Pancreas (tissue), 10 donors: ENCODE results near the gene CHRNA5. TPM values are rescaled to one million over a fixed set of nuclear protein-coding genes. Genes with fewer than 3 reads are reported as not detected.
"Not testable (repeated sequence)": the region's sequence is repeated elsewhere in the genome, so short reads cannot be mapped to it uniquely, and the experiment has no call there.

Experiments used
- ATAC-seq, 4 donors: fragments of 200-7000 bp; cut with Tn5 transposase; one replicate each; pipeline versions ENCODE4 v1.8.0 to v1.9.1; 2020; ENCODE audit warnings: mild to moderate bottlenecking in 4 of 4, moderate library complexity in 4 of 4
- DNase-seq, 6 donors: peaks; one replicate each; pipeline ENCODE4 v3.0.0-alpha.2; 2020
- FAIRE-seq: peaks from 2 replicates; lab custom pipeline; 2012; peaks lifted over from hg19 to GRCh38; lab: Jason Lieb, UNC
- H3K27ac ChIP-seq, 4 donors: fragments of 200-600 bp; sonication (generic); 1 replicate in 3 of 4; 2 replicates in 1 of 4; pipeline versions ENCODE4 v1.5.0 to v1.8.0; 2020
- H3K27me3 ChIP-seq, 4 donors: fragments of 200-600 bp; one replicate each; pipeline ENCODE4 v1.8.0; 2021
- H3K36me3 ChIP-seq, 3 donors: fragments of 200-600 bp; sonication (generic) in 1 of 3; one replicate each; pipeline versions ENCODE4 v1.5.0 to v1.8.0; 2020 to 2021
- H3K4me1 ChIP-seq, 3 donors: fragments of 200-600 bp; one replicate each; pipeline ENCODE4 v1.8.0; 2021
- H3K4me3 ChIP-seq, 4 donors: fragments of 200-600 bp; sonication (generic) in 2 of 4; one replicate each; pipeline versions ENCODE4 v1.5.0 to v1.8.0; 2020 to 2021
- H3K9me3 ChIP-seq, 4 donors: fragments of 200-600 bp; one replicate each; pipeline ENCODE4 v1.8.0; 2021
- CTCF ChIP-seq, 4 donors: fragments of 200-600 bp; sonication (generic) in 3 of 4; IDR thresholded peaks; one replicate each; pipeline versions ENCODE4 v1.5.0 to v1.8.0; 2021; ENCODE audit warnings: antibody characterized with exemption in 4 of 4
- WGBS, 2 donors: extraction: QIAGEN DNeasy Blood & Tissue Kit; methylation state at CpG; one replicate each; pipeline ENCODE4 v1.1.7; 2013; 5-methylcytosine and 5-hydroxymethylcytosine counted together
- intact Hi-C, 3 donors: fragments of 100-400 bp; cut with DNase I; formaldehyde crosslinking; loops; one replicate each; pipeline versions ENCODE4 v1.11.1 to v1.14.2; 2022
- polyA plus RNA-seq, 2 donors: library from polyadenylated mRNA; stranded (reverse); fragments of 200-250 nt; gene quantifications; one replicate each; pipeline ENCODE4 v1.2.3, GENCODE V29; 2013
- total RNA-seq, 6 donors: library from RNA; stranded (reverse); fragmentation: NEBNext Ultra II Directional in 4 of 6; extraction: Animal tissue kit (Norgen Biotek cat#: 25700) in 4 of 6; gene quantifications; one replicate each; pipeline versions ENCODE4 v1.2.1 to v1.2.4, GENCODE V29; 2021 to 2023
- donor health status: healthy with polysubstance abuse.
- donor health status: DM: no; HTN: no; CAD: no; lungs with moderate emphysema.
- donor health status: DM: no; HTN: no; CAD: no.
- donor health status: control.
- donor health status: control.
- donor health status: Bipolar disorder and iron deficiency.
- donor health status: DM: yes; HTN: yes; CAD: no.
- donor health status: DM: no; HTN: no; CAD: no.
- donor health status: DM: no; HTN: no; CAD: no.
- donor health status: DM: yes; HTN: yes; CAD: no.

The CHRNA5 gene
- total and polyA plus RNA-seq, 8 donors: 0.80 to 2.9 (median 1.8) TPM

DNA sequence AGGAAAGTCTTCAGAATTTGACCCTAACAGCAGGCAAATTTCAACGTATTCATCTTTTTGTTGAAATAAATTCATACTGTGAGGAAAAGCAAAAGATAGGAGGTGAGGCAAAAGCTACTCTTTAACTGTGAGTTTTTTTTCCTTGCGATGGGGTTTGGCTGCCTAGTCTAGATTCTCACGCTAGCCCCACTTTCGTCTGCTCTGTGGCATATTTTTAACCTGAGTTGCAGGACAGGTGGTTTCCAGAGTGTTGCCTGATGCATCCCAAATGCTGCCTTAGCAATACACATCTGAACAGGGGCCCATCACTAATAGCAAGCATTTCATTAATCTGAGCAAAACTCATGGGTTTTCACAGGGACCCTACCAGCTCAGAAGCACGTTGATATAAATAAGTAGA is 13.4 kb upstream of the CHRNA5 start:
- intact Hi-C loops: no loop called here

DNA sequence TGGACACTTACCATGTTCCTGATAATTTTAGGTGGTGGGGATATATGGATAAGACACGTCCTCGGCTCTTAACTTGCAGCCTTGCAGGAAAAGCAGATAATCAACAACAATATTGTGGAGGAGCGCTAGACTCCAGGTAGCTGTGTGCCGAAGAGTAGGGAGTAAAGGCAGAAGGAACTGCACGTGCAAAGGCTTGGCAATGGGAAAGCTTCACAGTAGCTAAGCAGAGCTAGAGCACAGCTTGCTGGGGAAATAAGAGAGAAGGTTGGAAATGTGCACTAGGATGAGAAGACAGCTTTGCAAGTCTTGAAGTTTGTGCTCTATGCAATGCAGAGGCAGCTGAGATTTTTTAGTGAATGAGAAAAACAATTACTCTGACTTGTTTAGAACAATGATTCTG is 12.7 kb upstream of the CHRNA5 start:
- no peaks in the 10 kb centered on the region for H3K9me3 ChIP-seq
- H3K4me3 ChIP-seq: no peak overlapping the region
- H3K27ac ChIP-seq: no peak overlapping the region
- WGBS, 2 donors: 32 to 56% methylated on average over 5 of the region's 5 CpGs
- no peak for TF ChIP-seq CTCF (IDR thresholded peaks at IDR 0.05)
- ATAC-seq (no peak), DNase-seq (no peak), FAIRE-seq (no peak)
- intact Hi-C loops: no loop called here
- H3K27me3 ChIP-seq: no peaks in the 10 kb centered on the region
- peaks cover 0 to 26% (median 17%) of the 10 kb centered on the region in 3 donors for H3K36me3 ChIP-seq
- H3K4me1 ChIP-seq: no peaks in the 10 kb centered on the region

More for the DNA sequence above, 13.4 kb upstream of the CHRNA5 start:
- H3K4me3 ChIP-seq: no peak overlapping the region
- no peak for FAIRE-seq
- H3K27ac ChIP-seq: no peak overlapping the region
- no peaks in the 10 kb centered on the region for H3K4me1 ChIP-seq
- DNase-seq: no peak
- H3K9me3 ChIP-seq: no peaks in the 10 kb centered on the region
- no peak for ATAC-seq
- H3K27me3 ChIP-seq: no peaks in the 10 kb centered on the region
- TF ChIP-seq CTCF (IDR thresholded peaks at IDR 0.05): no peak
- peaks cover 0 to 31% (median 17%) of the 10 kb centered on the region in 3 donors for H3K36me3 ChIP-seq
- 71 to 81% methylated on average over 5 of the region's 5 CpGs for WGBS, 2 donors

DNA sequence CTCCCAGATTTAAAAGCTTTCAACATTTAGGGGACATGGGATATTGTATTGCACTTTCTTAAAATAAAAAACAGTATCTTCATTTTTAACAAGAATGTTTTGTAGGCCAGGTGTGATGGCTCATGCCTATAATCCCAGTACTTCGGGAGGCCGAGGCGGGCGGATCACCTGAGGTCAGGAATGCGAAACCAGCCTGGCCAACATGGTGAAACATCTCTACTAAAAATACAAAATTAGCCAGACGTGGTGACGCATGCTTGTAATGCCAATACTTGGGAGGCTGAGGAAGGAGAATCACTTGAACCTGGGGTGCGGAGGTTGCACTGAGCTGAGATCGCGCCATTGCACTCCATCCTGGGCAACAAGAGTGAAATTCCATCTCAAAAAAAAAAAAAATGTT is 5.1 kb upstream of the CHRNA5 start:
- intact Hi-C loops: not testable (repeated sequence)
- WGBS, 2 donors: 91 to 93% methylated on average over 10 of the region's 10 CpGs

GRCh38 chr15:78561490-78561889 is 3.8 kb upstream of the CHRNA5 start:
- Histone ChIP-seq H3K9me3 (no peaks in the 10 kb centered on the region), H3K27me3 (no peaks in the 10 kb centered on the region), H3K4me1 (peaks cover 0 to 2% (median 0%) of the 10 kb centered on the region in 3 donors), H3K4me3 (no peak overlapping the region), H3K27ac (no peak overlapping the region), H3K36me3 (no peaks in the 10 kb centered on the region)
- DNase-seq: no peak
- intact Hi-C loops: no loop called here
- TF ChIP-seq CTCF (IDR thresholded peaks at IDR 0.05): no peak
- no peak for FAIRE-seq
- WGBS, 2 donors: 82 to 86% methylated on average over 5 of the region's 5 CpGs
- no peak for ATAC-seq

More for the DNA sequence above, 5.1 kb upstream of the CHRNA5 start:
- H3K27ac ChIP-seq, H3K9me3 ChIP-seq, ATAC-seq, H3K4me3 ChIP-seq, H3K27me3 ChIP-seq, FAIRE-seq, H3K36me3 ChIP-seq, DNase-seq, H3K4me1 ChIP-seq: not testable (repeated sequence)

- no peak for ATAC-seq
- WGBS, 2 donors: 84 to 90% methylated on average over 2 of the region's 2 CpGs
- no peak for DNase-seq
- peaks cover 0 to 4% (median 0%) of the 10 kb centered on the region in 3 donors for H3K4me1 ChIP-seq
- no peak for TF ChIP-seq CTCF (IDR thresholded peaks at IDR 0.05)
- H3K36me3 ChIP-seq: no peaks in the 10 kb centered on the region
- H3K27ac ChIP-seq: no peak overlapping the region
- intact Hi-C loops: no loop called here
- H3K9me3 ChIP-seq: no peaks in the 10 kb centered on the region
- no peaks in the 10 kb centered on the region for H3K27me3 ChIP-seq
- no peak for FAIRE-seq
- H3K4me3 ChIP-seq: no peak overlapping the region
These were observed 2.2 kb upstream of the CHRNA5 start for GRCh38 chr15:78563092-78563491.
